Measurements from ENCODE around the gene CEL. TPM values are rescaled to one million over a fixed set of nuclear protein-coding genes. Genes with fewer than 3 reads are reported as not detected.
"Not testable (repeated sequence)": the region's sequence is repeated elsewhere in the genome, so short reads cannot be mapped to it uniquely, and the experiment has no call there.

Gene CEL
- total RNA-seq, 6 experiments from 2014 or later, result 0.19 to 0.35 (median 0.26) TPM; not detected in 2

GRCh38 chr9:133089271-133089671 lies 27.5 kb downstream of the CEL start:
- ATAC-seq, result no peak

GRCh38 chr9:133090187-133090586 lies 28.4 kb downstream of the CEL start:
- no peak overlapping the region for H3K4me3 ChIP-seq
- ATAC-seq (peak in 1 of 4 donors; percentile 37), DNase-seq (no peak)
- intact Hi-C loops (cut with DNase I), result no loop called here
- H3K9me3 ChIP-seq, result no peaks in the 10 kb centered on the region
- no peak for TF ChIP-seq POLR2A (IDR thresholded peaks at IDR 0.05)
- TF ChIP-seq CTCF (IDR thresholded peaks at IDR 0.05), result no peak
- no peaks in the 10 kb centered on the region for H3K36me3 ChIP-seq
- no peaks in the 10 kb centered on the region for H3K27me3 ChIP-seq
- WGBS (ENCODE audit: insufficient coverage, low coverage, low lambda C conversion rate, missing lambda C conversion rate), result 63% methylated on average over 3 of the region's 6 CpGs
- no peaks in the 10 kb centered on the region for H3K4me1 ChIP-seq
- H3K27ac ChIP-seq, result no peak overlapping the region

More at GRCh38 chr9:133089271-133089671, 27.5 kb downstream of the CEL start:
- Histone ChIP-seq H3K4me3 (no peak overlapping the region), H3K27ac (no peak overlapping the region), H3K36me3 (no peaks in the 10 kb centered on the region), H3K4me1 (no peaks in the 10 kb centered on the region), H3K9me3 (no peaks in the 10 kb centered on the region), H3K27me3 (no peaks in the 10 kb centered on the region)
- intact Hi-C loops (cut with DNase I), result no loop called here
- no peak for DNase-seq
- TF ChIP-seq CTCF (IDR thresholded peaks at IDR 0.05), result no peak
- no peak for TF ChIP-seq POLR2A (IDR thresholded peaks at IDR 0.05)
- 89% methylated on average over 5 of the region's 6 CpGs for WGBS (ENCODE audit: insufficient coverage, low coverage, low lambda C conversion rate, missing lambda C conversion rate)

- WGBS (ENCODE audit: insufficient coverage, low coverage, low lambda C conversion rate, missing lambda C conversion rate), result 69% methylated on average over 4 of the region's 11 CpGs
- intact Hi-C loops (cut with DNase I), result no loop called here
- no peaks in the 10 kb centered on the region for H3K36me3 ChIP-seq
- peaks cover 0 to 5% (median 0%) of the 10 kb centered on the region in 4 donors for H3K9me3 ChIP-seq
- no peak overlapping the region for H3K27ac ChIP-seq
- no peaks in the 10 kb centered on the region for H3K27me3 ChIP-seq
- no peak for DNase-seq
- no peak for TF ChIP-seq POLR2A (IDR thresholded peaks at IDR 0.05)
- TF ChIP-seq CTCF (IDR thresholded peaks at IDR 0.05), result no peak
- H3K4me1 ChIP-seq, result no peaks in the 10 kb centered on the region
- no peak overlapping the region for H3K4me3 ChIP-seq
- peak in 1 of 4 donors; percentile 8 for ATAC-seq
Observed at GRCh38 chr9:133090752-133091385, 29.1 kb downstream of the CEL start.

GRCh38 chr9:133094351-133094750 lies 32.6 kb downstream of the CEL start:
- H3K27ac ChIP-seq; ATAC-seq; intact Hi-C loops (cut with DNase I); DNase-seq; H3K27me3 ChIP-seq; H3K4me1 ChIP-seq; H3K4me3 ChIP-seq; H3K9me3 ChIP-seq; H3K36me3 ChIP-seq: not testable (repeated sequence)
- WGBS (ENCODE audit: insufficient coverage, low coverage, low lambda C conversion rate, missing lambda C conversion rate), result 72% methylated on average over 4 of the region's 4 CpGs

GRCh38 chr9:133094842-133095393 lies 33.1 kb downstream of the CEL start:
- H3K27me3 ChIP-seq, result no peaks in the 10 kb centered on the region
- intact Hi-C loops (cut with DNase I), result no loop called here
- H3K4me1 ChIP-seq, result no peaks in the 10 kb centered on the region
- DNase-seq, result no peak
- TF ChIP-seq CTCF (IDR thresholded peaks at IDR 0.05), result no peak
- TF ChIP-seq POLR2A (IDR thresholded peaks at IDR 0.05), result no peak
- H3K4me3 ChIP-seq, result no peak overlapping the region
- no peak for ATAC-seq
- peaks cover 0 to 8% (median 0%) of the 10 kb centered on the region in 4 donors for H3K9me3 ChIP-seq
- no peak overlapping the region for H3K27ac ChIP-seq
- peaks cover 0 to 8% (median 2%) of the 10 kb centered on the region in 4 donors for H3K36me3 ChIP-seq
- WGBS (ENCODE audit: insufficient coverage, low coverage, low lambda C conversion rate, missing lambda C conversion rate), result 92% methylated on average over 3 of the region's 3 CpGs
